Measurements from ENCODE around the gene SULT1C2. TPM values are rescaled to one million over a fixed set of nuclear protein-coding genes. Genes with fewer than 3 reads are reported as not detected.

SULT1C2 gene
- total and polyA plus RNA-seq, 2 of the 8 experiments (the other 6 are each of a cell fraction or from before 2014, with no cell fraction given), result 2.2 to 2.8 TPM

DNA sequence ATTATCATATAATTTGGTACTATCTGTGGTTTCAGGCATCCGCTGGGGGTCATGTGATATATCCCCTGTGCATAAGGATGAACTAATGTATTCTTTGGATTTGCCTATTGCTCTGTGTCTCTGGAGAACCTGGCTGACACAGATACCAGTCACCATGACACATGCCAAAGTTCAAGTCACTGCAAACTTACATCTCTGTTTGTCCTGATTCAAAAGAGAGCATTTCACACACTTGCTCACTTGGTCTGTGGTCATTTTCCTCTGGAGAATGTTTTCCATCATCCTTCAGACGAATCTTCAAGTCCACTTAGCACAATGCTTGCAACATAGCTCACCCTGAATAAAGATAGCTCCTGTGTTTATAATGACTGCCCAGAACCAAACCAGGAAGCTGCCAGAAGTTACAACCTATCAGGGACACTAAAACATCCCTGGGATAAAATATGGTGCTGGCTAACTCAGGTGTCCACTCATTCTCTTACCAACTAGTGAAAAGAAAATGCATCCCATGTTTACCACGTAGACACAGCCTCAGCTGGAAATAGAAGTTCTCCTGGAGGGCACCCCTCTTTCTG lies 30.9 kb upstream of the SULT1C2 start:
- Histone ChIP-seq H3K4me1 (replicated peaks in 1 of 4; ENCODE audit: control insufficient read depth in 3 of 4, insufficient read depth in 4 of 4, low read length in 3 of 4) (no peaks in the 10 kb centered on the region), H3K23me2 (ENCODE audit: low read depth, low read length) (no peaks in the 10 kb centered on the region), H3K14ac (ENCODE audit: insufficient read length) (no peak overlapping the region), H3K36me3 (ENCODE audit: control insufficient read depth in 2 of 4, insufficient read depth in 4 of 4, low read length in 3 of 4) (no peaks in the 10 kb centered on the region), H3K27me3 (replicated peaks in 1 of 4; ENCODE audit: control insufficient read depth in 3 of 4, extremely low read depth in 1 of 4, insufficient read depth in 3 of 4, low read length in 3 of 4) (no peaks in the 10 kb centered on the region), H4K5ac (ENCODE audit: insufficient read length, low read depth, low read length) (no peak overlapping the region), H3K4me2 (ENCODE audit: insufficient read depth in 1 of 2, low read depth in 2 of 2, low read length in 2 of 2) (no peak overlapping the region), H3K4me3 (ENCODE audit: extremely low read depth in 1 of 4, insufficient read depth in 2 of 4, low read depth in 3 of 4, low read length in 4 of 4) (no peak overlapping the region), H3K79me2 (ENCODE audit: control insufficient read depth in 1 of 2, insufficient read depth in 2 of 2, low read length in 2 of 2) (no peaks in the 10 kb centered on the region), H3K4ac (replicated peaks; ENCODE audit: insufficient read length, low read depth, low read length) (no peak overlapping the region), H3K9me3 (ENCODE audit: insufficient read depth in 2 of 2, low read depth in 1 of 2, low read length in 1 of 2) (peaks cover 0 to 6% of the 10 kb centered on the region in 2 experiments; a peak in 2 of 4 replicates), H3K56ac (replicated peaks; ENCODE audit: insufficient read length, low read depth, low read length) (no peak overlapping the region), H2AK5ac (ENCODE audit: low read depth, low read length) (no peak overlapping the region), H2BK20ac (ENCODE audit: low read length) (no peak overlapping the region), H2BK120ac (replicated peaks; ENCODE audit: low read depth, low read length) (no peak overlapping the region), H4K8ac (ENCODE audit: extremely low read depth, insufficient read depth, low read length) (no peak overlapping the region), H2AFZ (ENCODE audit: low read length) (no peak overlapping the region), H3K79me1 (ENCODE audit: low read depth, low read length) (no peaks in the 10 kb centered on the region), H3K18ac (ENCODE audit: extremely low read depth, low read length) (no peak overlapping the region), H2BK15ac (ENCODE audit: low read length) (no peak overlapping the region), H4K91ac (replicated peaks; ENCODE audit: insufficient read length, low read length) (no peak overlapping the region), H2BK12ac (ENCODE audit: low read depth, low read length) (no peak overlapping the region), H3K9ac (replicated peaks in 1 of 4; ENCODE audit: extremely low read depth in 1 of 4, low read depth in 3 of 4, low read length in 3 of 4) (no peak overlapping the region), H3K23ac (ENCODE audit: insufficient read length) (no peak overlapping the region), H2BK5ac (ENCODE audit: low read depth, low read length) (no peak overlapping the region), H3K27ac (ENCODE audit: low read depth, low read length) (no peak overlapping the region), H4K20me1 (replicated peaks in 1 of 2; ENCODE audit: control insufficient read depth in 1 of 2, insufficient read depth in 2 of 2, low read length in 2 of 2) (no peaks in the 10 kb centered on the region)
- WGBS, 2 experiments (ENCODE audit: extremely low coverage in 1 of 2, insufficient coverage in 1 of 2, insufficient read length in 1 of 2, insufficient replicate concordance in 2 of 2, low coverage in 1 of 2, low lambda C conversion rate in 2 of 2, missing lambda C conversion rate in 1 of 2), result 78% methylated on average over 3 of the region's 3 CpGs; no CpG with 5 or more reads in 1 of the 2 experiments
- ChIA-PET CTCF (ENCODE audit: partially characterized antibody) (no interaction called here), POLR2A (ENCODE audit: partially characterized antibody) (no interaction called here)
- FAIRE-seq (no peak), DNase-seq (ENCODE audit: low read depth in 1 of 2, low spot score in 2 of 2) (no peak)
- TF ChIP-seq CBX5 (IDR thresholded peaks at IDR 0.05; ENCODE audit: low read depth, low read length) (no peak), BRCA1 (IDR thresholded peaks at IDR 0.05; ENCODE audit: low read depth, low read length) (no peak), TAF1 (IDR thresholded peaks at IDR 0.05; ENCODE audit: low read depth, low read length) (no peak), TCF12 (IDR thresholded peaks at IDR 0.05; ENCODE audit: low read depth, low read length) (no peak), ZNF274 (IDR thresholded peaks at IDR 0.05; ENCODE audit: borderline replicate concordance, extremely low read depth, low read length) (no peak), SIRT6 (IDR thresholded peaks at IDR 0.05; ENCODE audit: low read length) (no peak), EZH2 (IDR thresholded peaks at IDR 0.05; ENCODE audit: low read depth, low read length, severe bottlenecking) (no peak), BACH1 (IDR thresholded peaks at IDR 0.05; ENCODE audit: low read length) (no peak), JUND (IDR thresholded peaks at IDR 0.05; ENCODE audit: low read length) (no peak), FOSL1 (IDR thresholded peaks at IDR 0.05; ENCODE audit: insufficient read depth, low read depth, low read length) (no peak), SIX5 (IDR thresholded peaks at IDR 0.05; ENCODE audit: low read depth, low read length) (no peak), KDM4A (IDR thresholded peaks at IDR 0.05; ENCODE audit: low read depth, low read length, severe bottlenecking) (no peak), RBBP5 (IDR thresholded peaks at IDR 0.05; ENCODE audit: borderline replicate concordance, low read depth, low read length) (no peak), BCL11A (IDR thresholded peaks at IDR 0.05; ENCODE audit: low read depth in 2 of 2, low read length in 2 of 2) (no peak), CBX8 (IDR thresholded peaks at IDR 0.05; ENCODE audit: borderline replicate concordance, low read depth, low read length) (no peak), KDM1A (IDR thresholded peaks at IDR 0.05; ENCODE audit: borderline replicate concordance, low read length) (no peak)

All from H1 (cell line).